Body of pancreas (tissue), 4 donors: Measurements from ENCODE around the gene STAT4.

Experiments used
- POLR2A ChIP-seq, 3 donors: fragments of 450-650 bp; IDR thresholded peaks; one replicate each; pipeline ENCODE4 v1.6.1; 2016; ENCODE audit warnings: antibody characterized with exemption in 3 of 3, mild to moderate bottlenecking in 2 of 3
- TF ChIP-seq, protein P1 (sequence below), 7 experiments: fragments of 450-650 bp in 4 of 7; fragments of 200-600 bp in 3 of 7; sonication (generic) in 3 of 7; IDR thresholded peaks; one replicate each; pipeline ENCODE4 v1.5.1; 2016 to 2019; ENCODE audit warnings: antibody characterized with exemption in 7 of 7

DNA sequence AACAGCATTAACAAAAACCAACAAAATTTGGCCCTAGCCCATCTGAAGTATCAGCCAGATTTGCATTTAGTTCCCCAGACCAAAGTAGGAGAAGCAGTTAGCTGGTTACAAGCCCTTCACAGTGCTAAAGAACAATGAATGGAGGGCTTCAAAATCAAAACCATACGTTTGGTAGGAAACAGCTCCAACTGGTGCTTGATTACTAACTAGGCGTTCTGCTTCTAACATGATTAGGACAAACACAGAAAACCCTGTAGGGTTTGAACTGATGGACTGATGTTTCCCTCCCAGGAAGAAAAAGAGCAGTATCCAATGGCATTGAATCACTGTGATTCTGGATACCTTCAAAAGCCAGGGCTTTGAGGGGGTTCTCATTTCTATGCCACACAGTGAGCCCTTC is 20.5 kb upstream of the STAT4 start:
- TF ChIP-seq, protein P1, sequence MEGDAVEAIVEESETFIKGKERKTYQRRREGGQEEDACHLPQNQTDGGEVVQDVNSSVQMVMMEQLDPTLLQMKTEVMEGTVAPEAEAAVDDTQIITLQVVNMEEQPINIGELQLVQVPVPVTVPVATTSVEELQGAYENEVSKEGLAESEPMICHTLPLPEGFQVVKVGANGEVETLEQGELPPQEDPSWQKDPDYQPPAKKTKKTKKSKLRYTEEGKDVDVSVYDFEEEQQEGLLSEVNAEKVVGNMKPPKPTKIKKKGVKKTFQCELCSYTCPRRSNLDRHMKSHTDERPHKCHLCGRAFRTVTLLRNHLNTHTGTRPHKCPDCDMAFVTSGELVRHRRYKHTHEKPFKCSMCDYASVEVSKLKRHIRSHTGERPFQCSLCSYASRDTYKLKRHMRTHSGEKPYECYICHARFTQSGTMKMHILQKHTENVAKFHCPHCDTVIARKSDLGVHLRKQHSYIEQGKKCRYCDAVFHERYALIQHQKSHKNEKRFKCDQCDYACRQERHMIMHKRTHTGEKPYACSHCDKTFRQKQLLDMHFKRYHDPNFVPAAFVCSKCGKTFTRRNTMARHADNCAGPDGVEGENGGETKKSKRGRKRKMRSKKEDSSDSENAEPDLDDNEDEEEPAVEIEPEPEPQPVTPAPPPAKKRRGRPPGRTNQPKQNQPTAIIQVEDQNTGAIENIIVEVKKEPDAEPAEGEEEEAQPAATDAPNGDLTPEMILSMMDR (IDR thresholded peaks at IDR 0.05), result no peak
- TF ChIP-seq POLR2A (IDR thresholded peaks at IDR 0.05), result no peak
